Activated CD4-positive, alpha-beta T cell treated with anti-CD3 and anti-CD28 coated beads, Interleukin-2, Interleukin-6, amounts not matched to agents 100 ng/mL and 50 ng/mL, durations not matched to agents 16 hours and 8 hours (primary cell): ENCODE data around the gene TNS1.

Experiments
- DNase-seq: peaks from one replicate; pipeline ENCODE4 v3.0.0-alpha.2; 2020

Gene TNS1

GRCh38 chr2:217804791-217805667 is 197.8 kb downstream of the TNS1 start:
- no peak for DNase-seq

- DNase-seq, result no peak
These were observed 198.5 kb downstream of the TNS1 start for GRCh38 chr2:217804338-217804737.

- DNase-seq, result no peak
These were observed 199.2 kb downstream of the TNS1 start for GRCh38 chr2:217803653-217803960.

- DNase-seq, result no peak
These were observed 199.7 kb downstream of the TNS1 start for GRCh38 chr2:217802876-217803652.

- DNase-seq, result no peak
These were observed 200.5 kb downstream of the TNS1 start for GRCh38 chr2:217802266-217802665.

GRCh38 chr2:217801711-217802110 is 201.1 kb downstream of the TNS1 start:
- no peak for DNase-seq

GRCh38 chr2:217801115-217801531 is 201.7 kb downstream of the TNS1 start:
- DNase-seq, result no peak

GRCh38 chr2:217800433-217801114 is 202.2 kb downstream of the TNS1 start:
- DNase-seq, result no peak

GRCh38 chr2:217799563-217800432 is 203.0 kb downstream of the TNS1 start:
- no peak for DNase-seq

GRCh38 chr2:217798743-217799562 is 203.8 kb downstream of the TNS1 start:
- no peak for DNase-seq

GRCh38 chr2:217798191-217798590 is 204.6 kb downstream of the TNS1 start:
- no peak for DNase-seq

- no peak for DNase-seq
These were observed 205.1 kb downstream of the TNS1 start for GRCh38 chr2:217797661-217798069.

GRCh38 chr2:217797165-217797564 is 205.6 kb downstream of the TNS1 start:
- DNase-seq, result no peak

GRCh38 chr2:217795706-217796465 is 206.9 kb downstream of the TNS1 start:
- no peak for DNase-seq

- DNase-seq, result no peak
These were observed 207.7 kb downstream of the TNS1 start for GRCh38 chr2:217795067-217795466.

GRCh38 chr2:217794133-217794986 is 208.4 kb downstream of the TNS1 start:
- no peak for DNase-seq

- DNase-seq, result no peak
These were observed 209.1 kb downstream of the TNS1 start for GRCh38 chr2:217793566-217794132.

- no peak for DNase-seq
These were observed 209.9 kb downstream of the TNS1 start for GRCh38 chr2:217792626-217793527.
